Left cardiac atrium (tissue), 4 donors: ENCODE data around the gene LNX2. TPM values are rescaled to one million over a fixed set of nuclear protein-coding genes. Genes with fewer than 3 reads are reported as not detected.

Source experiments
- ATAC-seq, 2 donors: fragments of 200-7000 bp; cut with Tn5 transposase; one replicate each; pipeline ENCODE4 v1.9.1; 2020; ENCODE audit warnings: mild to moderate bottlenecking in 2 of 2, moderate library complexity in 2 of 2
- DNase-seq: peaks from one replicate; pipeline ENCODE4 v3.0.0-alpha.2; 2020
- intact Hi-C, 2 donors: fragments of 100-400 bp; cut with DNase I; formaldehyde crosslinking; loops; one replicate each; pipeline versions ENCODE4 v1.14.1 to v1.15.1; 2022 to 2023
- long read RNA-seq: library from polyadenylated mRNA; unstranded; transcript quantifications from one replicate; pipeline ENCODE4 v2.0.0, GENCODE V29; 2021
- total RNA-seq, 2 donors: library from RNA; stranded (reverse); fragmentation: NEBNext Ultra II Directional; extraction: Animal tissue kit (Norgen Biotek cat#: 25700); gene quantifications; one replicate each; pipeline ENCODE4 v1.2.1, GENCODE V29; 2021
- donor health status: DM: no; HTN: yes; CAD: no.
- donor health status: DM: no; HTN: yes; CAD: no; lungs with severe emphysema.
- donor health status: DM: yes; HTN: yes; CAD: no.
- donor health status: Dilated cardiomyopathy.

The LNX2 gene
- total RNA-seq: 1 to 10 TPM; 8.3 to 8.9 TPM
- long read RNA-seq, full-length matches to known transcripts: 7 of 13 reads
- long read RNA-seq, partial matches to known transcripts: 4 of 13 reads
- long read RNA-seq, other reads (novel, unspliced or antisense): 2 of 13 reads

- ATAC-seq (peak; percentile 97 to 98), DNase-seq (peak; percentile 99)
- intact Hi-C loops: no loop called here
Measured at GRCh38 chr13:27620377-27621115, at the start of gene LNX2. Gene LNX2, minus strand, starts transcription at chr13:27620529. Its CDS starts 38,826 bp downstream, at chr13:27581703.

- intact Hi-C loops: loop anchor here in 1 of 2 donors (5.0 to 10.0 kb wide), 2 partner anchors 114 to 133 kb away; no protein-coding TSS in a partner anchor
- DNase-seq (peak; percentile 34), ATAC-seq (peak; percentile 82 to 86)
Measured at GRCh38 chr13:27667946-27668345, 47.6 kb upstream of the LNX2 start.

- intact Hi-C loops: loop anchor here in 1 of 2 donors (5.0 to 10.0 kb wide), 2 partner anchors 115 to 132 kb away; no protein-coding TSS in a partner anchor
- DNase-seq (no peak), ATAC-seq (peak in 1 of 2 donors; percentile 28)
Measured at GRCh38 chr13:27666951-27667350, 46.6 kb upstream of the LNX2 start.

- DNase-seq (no peak), ATAC-seq (no peak)
- intact Hi-C loops: loop anchor here in 1 of 2 donors (5.0 to 10.0 kb wide), 2 partner anchors 117 to 131 kb away; no protein-coding TSS in a partner anchor
Measured at GRCh38 chr13:27665761-27666160, 45.4 kb upstream of the LNX2 start.

GRCh38 chr13:27665333-27665732 lies 45.0 kb upstream of the LNX2 start:
- DNase-seq: no peak

GRCh38 chr13:27663947-27664346 lies 43.6 kb upstream of the LNX2 start:
- ATAC-seq: peak; percentile 38 to 45
- DNase-seq: no peak
- intact Hi-C loops: loop anchor here in 1 of 2 donors (10.0 kb wide), 1 partner anchor 129 kb away; no protein-coding TSS in a partner anchor

More at GRCh38 chr13:27665333-27665732, 45.0 kb upstream of the LNX2 start:
- ATAC-seq: no peak
- intact Hi-C loops: loop anchor here in 1 of 2 donors (5.0 to 10.0 kb wide), 2 partner anchors 117 to 131 kb away; no protein-coding TSS in a partner anchor

GRCh38 chr13:27662738-27663470 lies 42.6 kb upstream of the LNX2 start:
- ATAC-seq: peak; percentile 30 to 48
- no peak for DNase-seq
- intact Hi-C loops: loop anchor here in 1 of 2 donors (10.0 kb wide), 1 partner anchor 128 kb away; no protein-coding TSS in a partner anchor

GRCh38 chr13:27661017-27661416 lies 40.7 kb upstream of the LNX2 start:
- intact Hi-C loops: loop anchor here in 1 of 2 donors (10.0 kb wide), 1 partner anchor 126 kb away; no protein-coding TSS in a partner anchor
- no peak for DNase-seq
- no peak for ATAC-seq

GRCh38 chr13:27660511-27660910 lies 40.2 kb upstream of the LNX2 start:
- intact Hi-C loops: loop anchor here in 1 of 2 donors (10.0 kb wide), 1 partner anchor 126 kb away; no protein-coding TSS in a partner anchor
- DNase-seq (no peak), ATAC-seq (no peak)

GRCh38 chr13:27659145-27659865 lies 39.0 kb upstream of the LNX2 start:
- no peak for DNase-seq
- peak in 1 of 2 donors; percentile 35 for ATAC-seq
- intact Hi-C loops: no loop called here

- intact Hi-C loops: no loop called here
- no peak for ATAC-seq
Measured at GRCh38 chr13:27658546-27658945, 38.2 kb upstream of the LNX2 start.

GRCh38 chr13:27657724-27658123 lies 37.4 kb upstream of the LNX2 start:
- DNase-seq (no peak), ATAC-seq (no peak)
- intact Hi-C loops: no loop called here

More at GRCh38 chr13:27658546-27658945, 38.2 kb upstream of the LNX2 start:
- no peak for DNase-seq

GRCh38 chr13:27654816-27655215 lies 34.5 kb upstream of the LNX2 start:
- DNase-seq (no peak), ATAC-seq (no peak)
- intact Hi-C loops: no loop called here

- ATAC-seq (no peak), DNase-seq (no peak)
- intact Hi-C loops: no loop called here
Measured at GRCh38 chr13:27654059-27654458, 33.7 kb upstream of the LNX2 start.

GRCh38 chr13:27650312-27650711 lies 30.0 kb upstream of the LNX2 start:
- ATAC-seq: no peak
- DNase-seq: no peak
- intact Hi-C loops: no loop called here

GRCh38 chr13:27644302-27644701 lies 24.0 kb upstream of the LNX2 start:
- intact Hi-C loops: no loop called here
- ATAC-seq (peak; percentile 38 to 59), DNase-seq (no peak)

GRCh38 chr13:27643334-27644132 lies 23.2 kb upstream of the LNX2 start:
- no peak for DNase-seq
- intact Hi-C loops: no loop called here
- no peak for ATAC-seq
